Vagina (tissue), 2 donors: ENCODE measurements around the gene SPINK2. TPM values are rescaled to one million over a fixed set of nuclear protein-coding genes. Genes with fewer than 3 reads are reported as not detected.

Source experiments
- DNase-seq, 2 donors: peaks; one replicate each; pipeline ENCODE4 v3.0.0-alpha.2; 2017; ENCODE audit errors: extremely low spot score in 2 of 2
- H3K27ac ChIP-seq: fragments of 200-600 bp; sonication (generic); one replicate; pipeline ENCODE4 v1.5.1; 2019
- H3K27me3 ChIP-seq: fragments of 200-600 bp; sonication (generic); one replicate; pipeline ENCODE4 v1.5.1; 2019
- H3K36me3 ChIP-seq, 2 donors: fragments of 200-600 bp; sonication (generic); one replicate each; pipeline ENCODE4 v1.5.1; 2017 to 2019
- H3K4me1 ChIP-seq: fragments of 200-600 bp; sonication (generic); one replicate; pipeline ENCODE4 v1.5.1; 2019
- H3K4me3 ChIP-seq, 2 donors: fragments of 200-600 bp; sonication (generic); 1 replicate in 1 of 2; 2 replicates in 1 of 2; pipeline ENCODE4 v1.5.1; 2016 to 2019
- H3K9me3 ChIP-seq: fragments of 200-600 bp; sonication (generic); one replicate; pipeline ENCODE4 v1.5.1; 2019
- CTCF ChIP-seq, 3 experiments: fragments of 450-650 bp in 2 of 3; fragments of 200-600 bp in 1 of 3; sonication (generic) in 1 of 3; IDR thresholded peaks; one replicate each; pipeline ENCODE4 v1.5.1; 2017 to 2019; ENCODE audit warnings: antibody characterized with exemption in 3 of 3, mild to moderate bottlenecking in 2 of 3, moderate library complexity in 2 of 3
- POLR2A ChIP-seq, 2 donors: fragments of 450-650 bp; IDR thresholded peaks; one replicate each; pipeline ENCODE4 v1.6.1; 2017; ENCODE audit warnings: antibody characterized with exemption in 2 of 2, mild to moderate bottlenecking in 2 of 2, moderate library complexity in 2 of 2
- POLR2AphosphoS5 ChIP-seq, 2 donors: sonication (generic); formaldehyde crosslinking; IDR thresholded peaks; one replicate each; pipeline ENCODE4 v1.9.0; 2017; ENCODE audit warnings: antibody characterized with exemption in 2 of 2, mild to moderate bottlenecking in 2 of 2, low read depth in 1 of 2; ENCODE audit not compliant: insufficient read depth in 1 of 2
- intact Hi-C: fragments of 100-400 bp; cut with DNase I; formaldehyde crosslinking; loops from one replicate; pipeline ENCODE4 v1.15.1; 2023
- total RNA-seq: library from RNA; depleted of rRNA; stranded (reverse); fragments of >200 nt; gene quantifications from one replicate; pipeline ENCODE4 v1.2.3, GENCODE V29; 2016

The SPINK2 gene
- total RNA-seq, 1 donor from 2014 or later = 4.4 TPM

- no peak for DNase-seq
- Histone ChIP-seq H3K4me3 (no peak overlapping the region), H3K27me3 (no peaks in the 10 kb centered on the region), H3K9me3 (no peaks in the 10 kb centered on the region), H3K36me3 (no peaks in the 10 kb centered on the region), H3K4me1 (no peaks in the 10 kb centered on the region), H3K27ac (no peak overlapping the region)
- intact Hi-C loops = no loop called here
- TF ChIP-seq CTCF (IDR thresholded peaks at IDR 0.05) (no peak), POLR2AphosphoS5 (IDR thresholded peaks at IDR 0.05; ENCODE audit: insufficient read depth in 1 of 2, low read depth in 1 of 2) (no peak), POLR2A (IDR thresholded peaks at IDR 0.05) (no peak)
Observed at GRCh38 chr4:56859841-56860240, 38.3 kb upstream of the SPINK2 start.

- H3K4me1 ChIP-seq = no peaks in the 10 kb centered on the region
- no peak for TF ChIP-seq CTCF (IDR thresholded peaks at IDR 0.05)
- TF ChIP-seq POLR2A (IDR thresholded peaks at IDR 0.05) = no peak
- no peak for TF ChIP-seq POLR2AphosphoS5 (IDR thresholded peaks at IDR 0.05; ENCODE audit: insufficient read depth in 1 of 2, low read depth in 1 of 2)
- no peak overlapping the region for H3K27ac ChIP-seq
- H3K27me3 ChIP-seq = no peaks in the 10 kb centered on the region
- H3K36me3 ChIP-seq = no peaks in the 10 kb centered on the region
- intact Hi-C loops = no loop called here
- H3K9me3 ChIP-seq = no peaks in the 10 kb centered on the region
- H3K4me3 ChIP-seq = no peak overlapping the region
- DNase-seq = no peak
Observed at GRCh38 chr4:56857601-56858309, 36.3 kb upstream of the SPINK2 start.

GRCh38 chr4:56856656-56857055, 35.2 kb upstream of the SPINK2 start:
- Histone ChIP-seq H3K27me3 (no peaks in the 10 kb centered on the region), H3K9me3 (no peaks in the 10 kb centered on the region), H3K4me3 (no peak overlapping the region), H3K36me3 (no peaks in the 10 kb centered on the region), H3K4me1 (no peaks in the 10 kb centered on the region), H3K27ac (no peak overlapping the region)
- intact Hi-C loops = no loop called here
- no peak for DNase-seq
- TF ChIP-seq POLR2A (IDR thresholded peaks at IDR 0.05) (no peak), POLR2AphosphoS5 (IDR thresholded peaks at IDR 0.05; ENCODE audit: insufficient read depth in 1 of 2, low read depth in 1 of 2) (no peak), CTCF (IDR thresholded peaks at IDR 0.05) (no peak)

GRCh38 chr4:56850910-56851309, 29.4 kb upstream of the SPINK2 start:
- Histone ChIP-seq H3K9me3 (no peaks in the 10 kb centered on the region), H3K36me3 (no peaks in the 10 kb centered on the region), H3K27ac (no peak overlapping the region), H3K4me3 (no peak overlapping the region), H3K4me1 (no peaks in the 10 kb centered on the region), H3K27me3 (no peaks in the 10 kb centered on the region)
- no peak for TF ChIP-seq CTCF (IDR thresholded peaks at IDR 0.05)
- TF ChIP-seq POLR2A (IDR thresholded peaks at IDR 0.05) = no peak
- no peak for TF ChIP-seq POLR2AphosphoS5 (IDR thresholded peaks at IDR 0.05; ENCODE audit: insufficient read depth in 1 of 2, low read depth in 1 of 2)
- intact Hi-C loops = no loop called here
- no peak for DNase-seq

GRCh38 chr4:56844802-56845580, 23.5 kb upstream of the SPINK2 start:
- TF ChIP-seq POLR2A (IDR thresholded peaks at IDR 0.05) (no peak), CTCF (IDR thresholded peaks at IDR 0.05) (no peak), POLR2AphosphoS5 (IDR thresholded peaks at IDR 0.05; ENCODE audit: insufficient read depth in 1 of 2, low read depth in 1 of 2) (no peak)
- H3K27ac ChIP-seq = no peak overlapping the region
- no peaks in the 10 kb centered on the region for H3K36me3 ChIP-seq
- H3K27me3 ChIP-seq = no peaks in the 10 kb centered on the region
- no peak for DNase-seq
- H3K9me3 ChIP-seq = no peaks in the 10 kb centered on the region
- intact Hi-C loops = no loop called here
- H3K4me1 ChIP-seq = no peaks in the 10 kb centered on the region
- no peak overlapping the region for H3K4me3 ChIP-seq
